HL-60/S4 treated with phorbol 12-myristate 13-acetate at 8.2 ng/mL for 4 days and 3 days (cell line): ENCODE data around the gene KYNU.
"Not testable (repeated sequence)": the region's sequence is repeated elsewhere in the genome, so short reads cannot be mapped to it uniquely, and the experiment has no call there.

ENCODE experiments used
- in situ Hi-C: fragments of 300-500 bp; cut with MboI; formaldehyde crosslinking; loops from 2 replicates; pipeline ENCODE4 v1.15.0; 2022; ENCODE audit warnings: low sequenced_read_pairs

Gene KYNU

DNA sequence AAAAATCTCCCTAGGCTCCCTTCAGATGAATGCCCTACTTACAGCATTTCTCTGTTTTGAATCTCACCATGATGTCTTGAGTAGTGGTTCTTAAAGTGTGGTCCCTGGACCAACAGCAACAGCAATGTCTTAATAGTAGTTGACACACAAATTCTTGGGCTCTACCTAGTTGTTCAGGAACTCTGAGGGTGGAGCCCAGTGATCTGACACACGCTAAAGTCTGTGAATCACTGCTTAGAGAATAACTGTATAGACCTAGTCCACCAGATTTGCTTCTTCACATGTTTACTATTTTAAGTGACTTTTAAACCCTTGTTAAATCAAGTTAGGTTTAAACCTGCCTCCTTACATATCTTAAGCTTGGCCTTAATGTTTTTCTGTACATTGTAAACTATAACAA, 204.2 kb downstream of the KYNU start:
- in situ Hi-C loops = no loop called here

DNA sequence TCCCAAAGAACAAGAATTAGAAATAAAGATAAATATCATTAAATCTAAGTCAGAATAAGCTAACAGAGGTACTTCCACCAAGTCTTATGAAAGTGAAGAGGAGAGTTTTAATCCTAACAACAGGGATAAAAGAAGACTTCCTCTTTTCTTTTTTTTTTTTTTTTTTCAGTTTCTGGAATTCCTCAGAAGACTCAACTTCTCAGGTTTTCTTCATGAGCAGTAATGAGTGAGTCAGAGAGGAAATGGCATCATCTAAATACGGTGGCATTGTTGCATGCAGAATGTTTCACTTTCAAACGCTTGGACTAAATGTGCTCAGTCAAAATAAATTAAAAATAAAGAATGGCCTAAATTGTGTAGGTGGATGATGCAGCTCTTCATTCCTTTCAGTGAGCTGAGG, 206.2 kb downstream of the KYNU start:
- in situ Hi-C loops = no loop called here

DNA sequence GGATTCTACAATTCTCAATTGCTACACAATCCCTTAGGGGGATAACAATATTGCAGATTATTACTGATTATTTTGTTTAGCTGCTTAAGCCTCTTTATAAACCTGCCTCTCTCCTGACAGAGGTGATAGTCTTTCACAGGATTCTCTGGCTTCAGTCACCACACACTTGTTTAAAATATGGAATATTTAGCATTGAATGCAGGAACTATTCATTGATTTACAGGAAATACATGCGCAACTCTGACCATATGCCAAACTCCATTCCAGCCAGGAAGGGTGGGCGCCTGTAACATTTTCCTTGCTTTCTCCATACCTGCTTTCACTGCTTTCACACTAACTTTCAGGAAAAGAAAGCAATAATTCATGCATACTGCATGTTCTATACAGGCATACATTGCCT, 207.0 kb downstream of the KYNU start:
- in situ Hi-C loops = no loop called here

DNA sequence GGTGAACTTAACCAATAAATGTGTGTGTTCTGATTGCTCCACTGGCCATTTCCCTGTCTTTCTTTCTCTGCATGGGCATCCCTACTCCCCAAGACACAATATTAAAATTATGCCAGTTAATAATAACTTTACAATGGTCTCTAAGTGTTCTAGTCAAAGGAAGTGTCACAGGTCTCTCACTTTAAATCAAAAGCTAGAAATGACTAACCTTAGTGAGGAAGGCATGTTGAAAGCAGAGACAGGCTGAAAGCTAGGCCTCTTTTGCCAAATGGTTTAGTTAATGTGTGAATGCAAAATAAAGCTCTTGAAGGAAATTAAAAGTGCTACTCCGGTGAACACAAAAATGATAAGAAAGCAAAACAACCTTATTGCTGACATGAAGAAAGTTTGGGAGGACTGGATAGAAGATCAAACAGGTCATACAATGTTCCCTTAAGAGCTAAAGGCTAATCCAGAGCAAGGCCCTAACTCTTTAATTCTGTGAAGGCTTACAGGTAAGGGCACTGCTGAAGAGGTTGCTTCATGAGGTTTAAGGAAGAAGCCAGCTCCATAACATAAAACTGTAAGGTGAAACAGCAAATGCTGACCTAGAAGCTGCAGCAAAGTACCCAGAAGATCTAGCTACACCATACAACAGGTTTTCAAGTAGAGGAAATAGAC, 207.8 kb downstream of the KYNU start:
- in situ Hi-C loops = no loop called here

DNA sequence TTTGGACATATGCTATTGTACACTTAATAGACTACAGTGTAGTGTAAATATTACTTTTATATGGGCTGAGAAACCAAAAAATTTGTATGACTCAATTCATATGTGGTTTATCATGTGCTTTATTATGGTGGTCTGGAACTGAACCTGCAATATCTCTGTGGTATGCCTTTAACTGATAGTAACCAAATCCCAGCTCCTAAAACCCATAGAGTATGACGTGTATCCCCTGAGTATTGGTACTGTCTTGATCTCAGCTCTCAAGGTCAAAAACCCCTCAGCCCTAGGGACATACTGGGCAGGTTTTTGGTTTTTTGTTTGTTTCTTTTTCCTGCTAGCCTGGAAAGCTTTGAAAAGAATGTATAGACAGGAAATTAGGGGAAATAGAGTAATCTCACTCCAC, 209.6 kb downstream of the KYNU start:
- in situ Hi-C loops = no loop called here

DNA sequence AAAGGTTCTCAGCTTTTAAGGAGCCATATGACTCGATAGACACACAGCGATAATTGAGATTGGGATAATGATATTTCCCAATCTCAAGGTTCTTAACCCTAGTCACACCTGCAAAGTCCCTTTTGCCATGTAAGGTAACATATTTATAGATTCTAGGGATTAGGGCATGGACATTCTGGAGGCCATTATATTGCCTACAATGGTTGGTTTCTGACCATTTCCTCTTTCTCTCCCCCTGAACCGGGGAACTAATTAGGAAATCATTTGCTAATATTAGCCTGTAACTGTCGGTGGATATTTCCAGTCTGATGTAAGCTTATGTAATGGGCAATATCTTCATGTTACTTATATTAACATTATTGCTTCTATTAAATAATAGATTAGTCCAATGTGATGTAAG, 210.9 kb downstream of the KYNU start:
- in situ Hi-C loops = no loop called here

DNA sequence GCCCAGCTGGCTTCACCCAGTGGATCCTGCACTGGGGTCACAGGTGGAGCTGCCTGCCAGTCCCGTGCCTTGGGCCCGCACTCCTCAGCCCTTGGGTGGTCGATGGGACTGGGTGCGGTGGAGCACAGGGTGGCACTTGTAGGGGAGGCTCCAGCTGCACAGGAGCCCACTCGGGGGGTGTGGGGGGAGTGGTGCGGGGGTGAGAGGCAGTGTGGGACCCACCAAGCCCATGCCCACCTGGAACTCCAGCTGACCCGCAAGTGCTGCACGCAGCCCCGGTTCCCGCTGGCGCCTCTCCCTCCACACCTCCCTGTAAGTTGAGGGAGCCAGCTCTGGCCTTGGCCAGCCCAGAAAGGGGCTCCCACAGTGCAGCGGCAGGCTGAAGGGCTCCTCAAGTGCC, 212.1 kb downstream of the KYNU start:
- in situ Hi-C loops = not testable (repeated sequence)
